ENCODE data around the gene RHOJ. TPM values are rescaled to one million over a fixed set of nuclear protein-coding genes. Genes with fewer than 3 reads are reported as not detected.

The RHOJ gene
- not detected in 2 replicates for total RNA-seq (2011; cell fraction: chromatin; rRNA removed; ENCODE audit: low replicate concordance)
- total RNA-seq (2011; cell fraction: nucleolus; rRNA removed) = not detected in 2 replicates
- not detected in 2 replicates for total RNA-seq (2011; cell fraction: nucleoplasm; rRNA removed)
- not detected in 2 replicates for total RNA-seq (2014; rRNA removed)
- not detected in 2 replicates for total RNA-seq (2014; rRNA removed; fragmentation: Illumina TruSeq; extraction: Trizol)
- total RNA-seq (2015; rRNA removed; fragmentation: Illumina TruSeq; extraction: Trizol) = not detected in 2 replicates
- total RNA-seq (2021) = not detected in 2 replicates
- not detected in 2 replicates for polyA plus RNA-seq (2011; rRNA removed)
- 0.15 TPM in 1 of 2 replicates, not detected in the other for polyA plus RNA-seq (2011; cell fraction: cytosol; rRNA removed)
- polyA plus RNA-seq (2011; cell fraction: nucleus; rRNA removed) = not detected in 2 replicates
- not detected in 2 replicates for polyA plus RNA-seq (2012)
- not detected in 2 replicates for polyA plus RNA-seq (2014; fragmentation: Illumina TruSeq; extraction: Trizol)
- polyA plus RNA-seq (2014; fragmentation: Nextera tagmentation; extraction: Ambion mirVana) = not detected
- polyA plus RNA-seq (2014; rRNA removed) = not detected in 2 replicates
- polyA minus RNA-seq (2011; rRNA and poly(A)+ RNA removed) = not detected in 2 replicates
- polyA minus RNA-seq (2011; cell fraction: cytosol; rRNA and poly(A)+ RNA removed) = not detected in 2 replicates
- not detected in 2 replicates for polyA minus RNA-seq (2011; cell fraction: nucleus; rRNA and poly(A)+ RNA removed)
- percentile 1 among the genes with signal in this experiment for Bru-seq, nascent RNA
- BruChase-seq, experiment 1, labeled RNA remaining after a 2-hour chase = percentile 1 among the genes with signal in this experiment
- BruChase-seq, experiment 2, labeled RNA remaining after a 6-hour chase = percentile 2 among the genes with signal in this experiment
- long read RNA-seq, experiment 1 = 0 reads
- long read RNA-seq, experiment 2 = 0 reads
- long read RNA-seq, experiment 3 = 0 reads

DNA sequence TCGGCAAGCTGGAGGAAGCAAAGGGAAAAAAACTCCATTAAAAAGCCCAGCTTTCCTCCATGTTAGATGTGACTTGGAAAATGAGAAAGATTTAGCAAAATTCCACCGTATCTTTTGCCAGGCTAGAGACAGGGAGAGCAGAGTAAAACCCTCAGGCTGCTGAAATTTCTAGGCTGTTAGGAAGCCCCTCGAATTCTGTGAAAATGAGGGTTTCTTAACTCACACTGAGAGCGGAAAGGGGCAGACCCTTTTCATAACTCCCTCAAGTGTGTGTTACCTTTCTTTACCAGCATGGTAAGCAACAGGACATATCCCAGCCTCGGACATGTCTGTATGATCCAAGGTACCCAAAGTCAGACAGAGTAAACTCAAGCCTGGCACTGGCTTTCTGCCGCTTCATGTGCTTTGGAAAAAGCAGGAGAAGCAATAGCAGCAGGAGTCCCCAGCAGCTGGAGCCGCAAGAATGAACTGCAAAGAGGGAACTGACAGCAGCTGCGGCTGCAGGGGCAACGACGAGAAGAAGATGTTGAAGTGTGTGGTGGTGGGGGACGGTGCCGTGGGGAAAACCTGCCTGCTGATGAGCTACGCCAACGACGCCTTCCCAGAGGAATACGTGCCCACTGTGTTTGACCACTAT lies at the start of gene RHOJ:
TSS of gene RHOJ (plus strand) at position 37 of the 637 bp plus-strand sequence. CDS start at position 464, 427 bp downstream.
- Histone ChIP-seq H3K9me3 (replicated peaks; ENCODE audit: control insufficient read depth, insufficient read depth, low read depth, low read length) (no peaks in the 10 kb centered on the region), H3K4me2 (ENCODE audit: insufficient read depth, low read length) (no peak within 1 kb of the TSS), H3K9me1 (ENCODE audit: control insufficient read depth, insufficient read depth, low read length) (no peaks in the 10 kb centered on the region), H3K4me3 (no peak within 1 kb of the TSS), H4K20me1 (replicated peaks; ENCODE audit: control insufficient read depth, insufficient read depth, low read length) (no peaks in the 10 kb centered on the region), H3K4me1 (replicated peaks in 1 of 2; ENCODE audit: control insufficient read depth in 2 of 2, insufficient read depth in 2 of 2, low read length in 2 of 2) (no peaks in the 10 kb centered on the region), H3K79me2 (ENCODE audit: control insufficient read depth, insufficient read depth, low read length) (no peaks in the 10 kb centered on the region), H3K27ac (ENCODE audit: extremely low read depth, low read depth, low read length) (no peak within 1 kb of the TSS), H3K9ac (ENCODE audit: insufficient read depth in 1 of 2, low read depth in 2 of 2, low read length in 2 of 2) (no peak within 1 kb of the TSS), H2AFZ (ENCODE audit: low read depth, low read length) (no peak within 1 kb of the TSS), H3K36me3 (ENCODE audit: control insufficient read depth, insufficient read depth, low read length) (no peaks in the 10 kb centered on the region), H3K27me3 (ENCODE audit: control insufficient read depth in 2 of 2, insufficient read depth in 2 of 2, low read length in 2 of 2) (no peaks in the 10 kb centered on the region)
- ATAC-seq = no peak
- ChIA-PET CTCF (ENCODE audit: low intra/inter-chr PET ratio) (no interaction called here), POLR2A (no interaction called here)
- in situ Hi-C loops (cut with MboI) = no loop called here
- 0% methylated on average over 16 of the region's 16 CpGs for WGBS (ENCODE audit: insufficient coverage, low coverage, missing lambda C conversion rate)
- TF ChIP-seq ELF2 (CRISPR knock-in tag; IDR thresholded peaks at IDR 0.05) (no peak), ZC3H8 (IDR thresholded peaks at IDR 0.05) (no peak), ILK (tag; IDR thresholded peaks at IDR 0.05; ENCODE audit: borderline replicate concordance, low read depth) (no peak), PURB (CRISPR knock-in tag; IDR thresholded peaks at IDR 0.05; ENCODE audit: low read depth) (no peak), NCOA4 (IDR thresholded peaks at IDR 0.05; ENCODE audit: partially characterized antibody) (no peak), HNRNPUL1 (IDR thresholded peaks at IDR 0.05; ENCODE audit: low read length) (no peak), ZBTB8A (IDR thresholded peaks at IDR 0.05; ENCODE audit: partially characterized antibody) (no peak), CAMTA2 (CRISPR knock-in tag; conservative IDR thresholded peaks at IDR 0.05) (no peak), MAFF (IDR thresholded peaks at IDR 0.05; ENCODE audit: low read length) (no peak)
- TF ChIP-seq, protein P1, sequence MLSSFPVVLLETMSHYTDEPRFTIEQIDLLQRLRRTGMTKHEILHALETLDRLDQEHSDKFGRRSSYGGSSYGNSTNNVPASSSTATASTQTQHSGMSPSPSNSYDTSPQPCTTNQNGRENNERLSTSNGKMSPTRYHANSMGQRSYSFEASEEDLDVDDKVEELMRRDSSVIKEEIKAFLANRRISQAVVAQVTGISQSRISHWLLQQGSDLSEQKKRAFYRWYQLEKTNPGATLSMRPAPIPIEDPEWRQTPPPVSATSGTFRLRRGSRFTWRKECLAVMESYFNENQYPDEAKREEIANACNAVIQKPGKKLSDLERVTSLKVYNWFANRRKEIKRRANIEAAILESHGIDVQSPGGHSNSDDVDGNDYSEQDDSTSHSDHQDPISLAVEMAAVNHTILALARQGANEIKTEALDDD (IDR thresholded peaks at IDR 0.05) = no peak
- TF ChIP-seq, protein P2, sequence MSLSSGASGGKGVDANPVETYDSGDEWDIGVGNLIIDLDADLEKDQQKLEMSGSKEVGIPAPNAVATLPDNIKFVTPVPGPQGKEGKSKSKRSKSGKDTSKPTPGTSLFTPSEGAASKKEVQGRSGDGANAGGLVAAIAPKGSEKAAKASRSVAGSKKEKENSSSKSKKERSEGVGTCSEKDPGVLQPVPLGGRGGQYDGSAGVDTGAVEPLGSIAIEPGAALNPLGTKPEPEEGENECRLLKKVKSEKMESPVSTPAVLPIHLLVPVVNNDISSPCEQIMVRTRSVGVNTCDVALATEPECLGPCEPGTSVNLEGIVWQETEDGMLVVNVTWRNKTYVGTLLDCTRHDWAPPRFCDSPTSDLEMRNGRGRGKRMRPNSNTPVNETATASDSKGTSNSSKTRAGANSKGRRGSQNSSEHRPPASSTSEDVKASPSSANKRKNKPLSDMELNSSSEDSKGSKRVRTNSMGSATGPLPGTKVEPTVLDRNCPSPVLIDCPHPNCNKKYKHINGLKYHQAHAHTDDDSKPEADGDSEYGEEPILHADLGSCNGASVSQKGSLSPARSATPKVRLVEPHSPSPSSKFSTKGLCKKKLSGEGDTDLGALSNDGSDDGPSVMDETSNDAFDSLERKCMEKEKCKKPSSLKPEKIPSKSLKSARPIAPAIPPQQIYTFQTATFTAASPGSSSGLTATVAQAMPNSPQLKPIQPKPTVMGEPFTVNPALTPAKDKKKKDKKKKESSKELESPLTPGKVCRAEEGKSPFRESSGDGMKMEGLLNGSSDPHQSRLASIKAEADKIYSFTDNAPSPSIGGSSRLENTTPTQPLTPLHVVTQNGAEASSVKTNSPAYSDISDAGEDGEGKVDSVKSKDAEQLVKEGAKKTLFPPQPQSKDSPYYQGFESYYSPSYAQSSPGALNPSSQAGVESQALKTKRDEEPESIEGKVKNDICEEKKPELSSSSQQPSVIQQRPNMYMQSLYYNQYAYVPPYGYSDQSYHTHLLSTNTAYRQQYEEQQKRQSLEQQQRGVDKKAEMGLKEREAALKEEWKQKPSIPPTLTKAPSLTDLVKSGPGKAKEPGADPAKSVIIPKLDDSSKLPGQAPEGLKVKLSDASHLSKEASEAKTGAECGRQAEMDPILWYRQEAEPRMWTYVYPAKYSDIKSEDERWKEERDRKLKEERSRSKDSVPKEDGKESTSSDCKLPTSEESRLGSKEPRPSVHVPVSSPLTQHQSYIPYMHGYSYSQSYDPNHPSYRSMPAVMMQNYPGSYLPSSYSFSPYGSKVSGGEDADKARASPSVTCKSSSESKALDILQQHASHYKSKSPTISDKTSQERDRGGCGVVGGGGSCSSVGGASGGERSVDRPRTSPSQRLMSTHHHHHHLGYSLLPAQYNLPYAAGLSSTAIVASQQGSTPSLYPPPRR (CRISPR knock-in tag; IDR thresholded peaks at IDR 0.05; ENCODE audit: borderline replicate concordance) = no peak
- TF ChIP-seq, protein P3, sequence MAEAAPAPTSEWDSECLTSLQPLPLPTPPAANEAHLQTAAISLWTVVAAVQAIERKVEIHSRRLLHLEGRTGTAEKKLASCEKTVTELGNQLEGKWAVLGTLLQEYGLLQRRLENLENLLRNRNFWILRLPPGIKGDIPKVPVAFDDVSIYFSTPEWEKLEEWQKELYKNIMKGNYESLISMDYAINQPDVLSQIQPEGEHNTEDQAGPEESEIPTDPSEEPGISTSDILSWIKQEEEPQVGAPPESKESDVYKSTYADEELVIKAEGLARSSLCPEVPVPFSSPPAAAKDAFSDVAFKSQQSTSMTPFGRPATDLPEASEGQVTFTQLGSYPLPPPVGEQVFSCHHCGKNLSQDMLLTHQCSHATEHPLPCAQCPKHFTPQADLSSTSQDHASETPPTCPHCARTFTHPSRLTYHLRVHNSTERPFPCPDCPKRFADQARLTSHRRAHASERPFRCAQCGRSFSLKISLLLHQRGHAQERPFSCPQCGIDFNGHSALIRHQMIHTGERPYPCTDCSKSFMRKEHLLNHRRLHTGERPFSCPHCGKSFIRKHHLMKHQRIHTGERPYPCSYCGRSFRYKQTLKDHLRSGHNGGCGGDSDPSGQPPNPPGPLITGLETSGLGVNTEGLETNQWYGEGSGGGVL (CRISPR knock-in tag; IDR thresholded peaks at IDR 0.05) = no peak
- intact Hi-C loops (cut with micrococcal nuclease) = no loop called here
- FAIRE-seq = no peak
- DNase-seq (ENCODE audit: extremely low read depth in 1 of 4, low spot score in 3 of 4) = no peak
- BruUV-seq (replicated peaks) = no TSS peak
